SU-DHL-6 (cell line): ENCODE measurements around the gene C2orf81.

Experiments
- H2AFZ ChIP-seq: fragments of 200-600 bp; sonication (generic); 2 replicates; pipeline ENCODE4 v1.6.1; 2014; ENCODE audit warnings: low read depth, mild to moderate bottlenecking, moderate library complexity, mixed read lengths, antibody characterized with exemption, low read length; ENCODE audit not compliant: severe bottlenecking
- H3F3A ChIP-seq: fragments of 200-600 bp; shearing (Covaris generic); 2 replicates; pipeline ENCODE4 v1.6.0; 2016; ENCODE audit warnings: antibody characterized with exemption, mild to moderate bottlenecking; ENCODE audit not compliant: insufficient read depth
- H3K27ac ChIP-seq: fragments of 200-600 bp; sonication (generic); 2 replicates; pipeline ENCODE4 v1.5.1; 2016; ENCODE audit warnings: low read depth, mild to moderate bottlenecking, low read length, moderate library complexity, mixed read lengths
- H3K27me3 ChIP-seq: fragments of 200-600 bp; sonication (generic), shearing (Covaris generic); 2 replicates; pipeline ENCODE4 v1.6.0; 2014; ENCODE audit warnings: mild to moderate bottlenecking, low read length
- H3K36me3 ChIP-seq: fragments of 200-600 bp; sonication (generic); 2 replicates; pipeline ENCODE4 v1.6.1; 2014; ENCODE audit warnings: mild to moderate bottlenecking, low read length, mixed read lengths
- H3K4me2 ChIP-seq: fragments of 300-600, 200-600 bp; shearing (Covaris generic), sonication (generic); 2 replicates; pipeline ENCODE4 v1.6.0; 2014; ENCODE audit warnings: low read length, low read depth, mild to moderate bottlenecking; ENCODE audit not compliant: poor library complexity, severe bottlenecking
- H3K4me3 ChIP-seq: fragments of 200-600 bp; sonication (generic); 2 replicates; pipeline ENCODE4 v1.5.1; 2014; ENCODE audit warnings: antibody characterized with exemption, low read length, mild to moderate bottlenecking, mixed read lengths; ENCODE audit not compliant: insufficient read depth, poor library complexity, severe bottlenecking
- H3K79me2 ChIP-seq: fragments of 200-600 bp; sonication (generic); 2 replicates; pipeline ENCODE4 v1.6.1; 2014; ENCODE audit warnings: mild to moderate bottlenecking, low read length, moderate library complexity; ENCODE audit not compliant: insufficient read depth
- H3K9ac ChIP-seq: fragments of 200-600 bp; sonication (generic); 2 replicates; pipeline ENCODE4 v1.7.0; 2014; ENCODE audit warnings: mild to moderate bottlenecking, low read length
- H3K9me2 ChIP-seq: fragments of 200-600 bp; sonication (generic); replicated peaks from 2 replicates; pipeline ENCODE4 v1.6.1; 2014; ENCODE audit warnings: low read length; ENCODE audit not compliant: insufficient read depth
- H3K9me3 ChIP-seq: fragments of 200-600 bp; sonication (generic); 2 replicates; pipeline ENCODE4 v1.6.1; 2014; ENCODE audit warnings: low read length, mixed read lengths; ENCODE audit not compliant: insufficient read depth
- H4K20me1 ChIP-seq: fragments of 200-600 bp; sonication (generic); 2 replicates; pipeline ENCODE4 v1.6.1; 2014; ENCODE audit warnings: low read depth, mild to moderate bottlenecking, antibody characterized with exemption, low read length, moderate library complexity, mixed read lengths
- EZH2phosphoT487 ChIP-seq: fragments of 200-600 bp; sonication (generic), shearing (Covaris generic); conservative IDR thresholded peaks from 2 replicates; pipeline ENCODE4 v1.6.1; 2018; ENCODE audit warnings: mild to moderate bottlenecking, antibody characterized with exemption, low read length, moderate library complexity, mixed read lengths
- TF ChIP-seq, protein P1 (sequence below): fragments of 200-600 bp; sonication (generic); IDR thresholded peaks from one replicate; pipeline ENCODE4 v1.5.1; 2017; ENCODE audit warnings: antibody characterized with exemption, mild to moderate bottlenecking, low read length, moderate library complexity; ENCODE audit not compliant: insufficient read depth, poor library complexity, severe bottlenecking

C2orf81 gene

DNA sequence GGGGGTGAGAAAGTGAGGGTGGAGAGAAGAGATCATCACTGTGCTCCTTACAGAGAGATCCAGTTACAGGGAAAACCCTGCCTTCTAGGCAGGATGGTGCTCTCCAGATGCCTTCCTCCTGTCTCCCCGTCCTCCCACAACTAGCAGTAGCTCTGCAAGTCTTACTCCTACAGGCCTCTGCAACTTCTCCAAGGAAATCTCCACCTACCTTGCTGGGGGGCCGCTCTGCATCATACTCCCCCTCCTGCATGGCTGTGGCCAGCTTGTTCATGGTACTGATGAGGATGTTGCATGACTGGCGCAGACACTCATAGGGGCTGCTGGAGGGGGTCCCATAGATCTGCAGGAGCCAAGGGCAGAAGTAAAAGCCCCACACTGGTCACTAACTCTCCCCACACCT lies 55.4 kb downstream of the C2orf81 start:
- no peak overlapping the region for H2AFZ ChIP-seq
- H3K9ac ChIP-seq, result no peak overlapping the region
- no peaks in the 10 kb centered on the region for H3K79me2 ChIP-seq
- no peaks in the 10 kb centered on the region for H3K9me2 ChIP-seq
- H3F3A ChIP-seq, result no peaks in the 10 kb centered on the region
- no peaks in the 10 kb centered on the region for H3K36me3 ChIP-seq
- H3K9me3 ChIP-seq, result no peaks in the 10 kb centered on the region
- no peak overlapping the region for H3K4me3 ChIP-seq
- no peak overlapping the region for H3K27ac ChIP-seq
- no peak overlapping the region for H3K4me2 ChIP-seq
- no peaks in the 10 kb centered on the region for H3K27me3 ChIP-seq
- H4K20me1 ChIP-seq, result no peaks in the 10 kb centered on the region
- TF ChIP-seq EZH2phosphoT487, result no peak
- TF ChIP-seq, protein P1, sequence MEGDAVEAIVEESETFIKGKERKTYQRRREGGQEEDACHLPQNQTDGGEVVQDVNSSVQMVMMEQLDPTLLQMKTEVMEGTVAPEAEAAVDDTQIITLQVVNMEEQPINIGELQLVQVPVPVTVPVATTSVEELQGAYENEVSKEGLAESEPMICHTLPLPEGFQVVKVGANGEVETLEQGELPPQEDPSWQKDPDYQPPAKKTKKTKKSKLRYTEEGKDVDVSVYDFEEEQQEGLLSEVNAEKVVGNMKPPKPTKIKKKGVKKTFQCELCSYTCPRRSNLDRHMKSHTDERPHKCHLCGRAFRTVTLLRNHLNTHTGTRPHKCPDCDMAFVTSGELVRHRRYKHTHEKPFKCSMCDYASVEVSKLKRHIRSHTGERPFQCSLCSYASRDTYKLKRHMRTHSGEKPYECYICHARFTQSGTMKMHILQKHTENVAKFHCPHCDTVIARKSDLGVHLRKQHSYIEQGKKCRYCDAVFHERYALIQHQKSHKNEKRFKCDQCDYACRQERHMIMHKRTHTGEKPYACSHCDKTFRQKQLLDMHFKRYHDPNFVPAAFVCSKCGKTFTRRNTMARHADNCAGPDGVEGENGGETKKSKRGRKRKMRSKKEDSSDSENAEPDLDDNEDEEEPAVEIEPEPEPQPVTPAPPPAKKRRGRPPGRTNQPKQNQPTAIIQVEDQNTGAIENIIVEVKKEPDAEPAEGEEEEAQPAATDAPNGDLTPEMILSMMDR, result no peak

- Histone ChIP-seq H4K20me1 (no peaks in the 10 kb centered on the region), H3K27me3 (no peaks in the 10 kb centered on the region), H3K9me3 (no peaks in the 10 kb centered on the region), H2AFZ (no peak overlapping the region), H3K36me3 (no peaks in the 10 kb centered on the region), H3K9ac (no peak overlapping the region), H3F3A (no peaks in the 10 kb centered on the region), H3K79me2 (no peaks in the 10 kb centered on the region), H3K9me2 (no peaks in the 10 kb centered on the region), H3K4me3 (no peak overlapping the region), H3K4me2 (no peak overlapping the region), H3K27ac (no peak overlapping the region)
- TF ChIP-seq, protein P1, result no peak
- TF ChIP-seq EZH2phosphoT487, result no peak
These were observed 56.6 kb downstream of the C2orf81 start for GRCh38 chr2:74364533-74365505.
